ENCODE results near the gene COL5A3.
"Not testable (repeated sequence)": the region's sequence is repeated elsewhere in the genome, so short reads cannot be mapped to it uniquely, and the experiment has no call there.

COL5A3 gene

DNA sequence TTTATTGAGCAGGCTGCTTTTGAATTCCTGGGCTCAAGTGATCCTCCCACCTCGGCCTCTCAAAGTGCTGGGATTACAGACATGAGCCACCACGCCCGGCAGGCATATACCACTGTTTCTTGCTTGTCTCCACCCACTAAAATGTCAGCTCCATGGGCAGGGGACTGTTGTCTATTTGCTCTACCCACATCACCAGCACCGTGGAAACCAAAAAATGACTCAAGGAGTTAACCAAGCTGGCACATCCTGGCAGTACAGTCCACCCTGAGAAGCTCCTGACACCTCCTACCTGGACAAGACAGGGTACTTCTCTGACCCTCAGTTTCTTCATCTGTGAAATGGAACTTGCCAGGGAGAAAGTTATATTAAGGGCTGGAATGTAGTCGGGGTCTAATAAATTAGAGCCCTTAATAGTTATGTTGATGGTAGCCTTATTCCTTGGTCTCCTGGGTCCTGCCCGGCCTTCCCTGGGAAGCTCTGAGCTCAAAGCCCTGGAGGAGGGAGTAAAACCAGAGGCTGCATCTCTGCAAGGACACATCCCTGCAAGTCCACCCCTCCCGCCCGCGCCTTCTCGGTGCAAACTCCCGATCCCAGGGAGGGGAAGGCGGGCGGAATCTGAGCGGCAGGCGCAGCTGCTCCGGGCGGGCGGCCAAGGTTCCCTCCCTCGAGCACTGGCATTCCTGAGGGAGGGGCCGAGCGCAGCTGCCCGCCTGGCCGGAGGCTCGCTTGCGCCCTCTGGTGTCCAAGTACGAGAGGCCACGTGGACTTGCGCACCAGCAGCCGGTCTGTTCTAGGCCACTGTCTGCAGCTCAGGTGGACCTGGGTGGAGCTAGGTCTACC lies 17.1 kb upstream of the COL5A3 start:
- no peak overlapping the region for H3K27ac ChIP-seq (ENCODE audit: low read length)
- H3K4me2 ChIP-seq (ENCODE audit: insufficient read depth, low read length) = peak overlapping the region; percentile 54
- H3K4me3 ChIP-seq (ENCODE audit: low read depth in 1 of 2, low read length in 2 of 2) = no peak overlapping the region
- no peaks in the 10 kb centered on the region for H3K9me3 ChIP-seq (ENCODE audit: insufficient read depth, low read length, severe bottlenecking)
- no peaks in the 10 kb centered on the region for H3K36me3 ChIP-seq (ENCODE audit: insufficient read depth, low read length)
- no peak overlapping the region for H3K9ac ChIP-seq (ENCODE audit: low read depth, low read length)
- TF ChIP-seq EZH2 (IDR thresholded peaks at IDR 0.05; ENCODE audit: borderline replicate concordance, low read depth, low read length, severe bottlenecking) = no peak
- TF ChIP-seq, protein P1, sequence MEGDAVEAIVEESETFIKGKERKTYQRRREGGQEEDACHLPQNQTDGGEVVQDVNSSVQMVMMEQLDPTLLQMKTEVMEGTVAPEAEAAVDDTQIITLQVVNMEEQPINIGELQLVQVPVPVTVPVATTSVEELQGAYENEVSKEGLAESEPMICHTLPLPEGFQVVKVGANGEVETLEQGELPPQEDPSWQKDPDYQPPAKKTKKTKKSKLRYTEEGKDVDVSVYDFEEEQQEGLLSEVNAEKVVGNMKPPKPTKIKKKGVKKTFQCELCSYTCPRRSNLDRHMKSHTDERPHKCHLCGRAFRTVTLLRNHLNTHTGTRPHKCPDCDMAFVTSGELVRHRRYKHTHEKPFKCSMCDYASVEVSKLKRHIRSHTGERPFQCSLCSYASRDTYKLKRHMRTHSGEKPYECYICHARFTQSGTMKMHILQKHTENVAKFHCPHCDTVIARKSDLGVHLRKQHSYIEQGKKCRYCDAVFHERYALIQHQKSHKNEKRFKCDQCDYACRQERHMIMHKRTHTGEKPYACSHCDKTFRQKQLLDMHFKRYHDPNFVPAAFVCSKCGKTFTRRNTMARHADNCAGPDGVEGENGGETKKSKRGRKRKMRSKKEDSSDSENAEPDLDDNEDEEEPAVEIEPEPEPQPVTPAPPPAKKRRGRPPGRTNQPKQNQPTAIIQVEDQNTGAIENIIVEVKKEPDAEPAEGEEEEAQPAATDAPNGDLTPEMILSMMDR (IDR thresholded peaks at IDR 0.05; ENCODE audit: borderline replicate concordance, extremely low read depth, low read length, poor library complexity, severe bottlenecking) = peak; percentile 90
- no peak overlapping the region; the same call in 1 of the 2 replicates for H2AFZ ChIP-seq (ENCODE audit: low read depth, low read length)
- H3K4me1 ChIP-seq (ENCODE audit: insufficient read depth, low read length) = peaks cover 8% of the 10 kb centered on the region
- H3K27me3 ChIP-seq (ENCODE audit: insufficient read depth, low read length, poor library complexity) = peaks cover 27% of the 10 kb centered on the region
- no peaks in the 10 kb centered on the region for H3K79me2 ChIP-seq (ENCODE audit: insufficient read depth, low read length)
- no peaks in the 10 kb centered on the region for H4K20me1 ChIP-seq (ENCODE audit: insufficient read depth, low read length)
- DNase-seq (peak; percentile 79), ATAC-seq (ENCODE audit: insufficient read depth, low read depth) (peak; percentile 94)

DNA sequence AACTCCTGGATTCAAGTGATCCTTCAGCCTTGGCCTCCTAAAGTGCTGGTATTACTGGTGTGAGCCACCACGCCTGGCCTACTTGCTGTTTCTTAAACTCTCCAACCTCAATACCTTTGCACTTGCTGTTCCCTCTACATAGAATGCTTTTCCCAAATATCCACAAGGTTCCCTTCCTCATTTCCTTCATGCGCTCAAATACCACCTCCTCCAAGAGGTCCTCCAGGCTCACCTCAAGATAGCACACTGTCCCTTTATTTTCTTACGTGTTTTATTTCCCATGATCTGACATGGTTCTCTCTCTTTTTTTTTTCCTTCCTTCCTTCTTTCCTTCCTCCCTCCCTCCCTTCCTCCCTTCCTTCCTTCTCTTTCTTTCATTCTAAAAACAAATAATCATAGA lies 16.4 kb upstream of the COL5A3 start:
- TF ChIP-seq, protein P1 (IDR thresholded peaks at IDR 0.05; ENCODE audit: borderline replicate concordance, extremely low read depth, low read length, poor library complexity, severe bottlenecking) = no peak
- peaks cover 8% of the 10 kb centered on the region for H3K4me1 ChIP-seq (ENCODE audit: insufficient read depth, low read length)
- H3K27me3 ChIP-seq (ENCODE audit: insufficient read depth, low read length, poor library complexity) = peaks cover 27% of the 10 kb centered on the region
- no peaks in the 10 kb centered on the region for H4K20me1 ChIP-seq (ENCODE audit: insufficient read depth, low read length)
- no peaks in the 10 kb centered on the region for H3K79me2 ChIP-seq (ENCODE audit: insufficient read depth, low read length)
- H2AFZ ChIP-seq (ENCODE audit: low read depth, low read length) = no peak overlapping the region
- H3K9ac ChIP-seq (ENCODE audit: low read depth, low read length) = no peak overlapping the region
- H3K36me3 ChIP-seq (ENCODE audit: insufficient read depth, low read length) = no peaks in the 10 kb centered on the region
- ATAC-seq (ENCODE audit: insufficient read depth, low read depth) (no peak), DNase-seq (no peak)
- no peaks in the 10 kb centered on the region for H3K9me3 ChIP-seq (ENCODE audit: insufficient read depth, low read length, severe bottlenecking)
- H3K27ac ChIP-seq (ENCODE audit: low read length) = no peak overlapping the region
- no peak overlapping the region for H3K4me3 ChIP-seq (ENCODE audit: low read depth in 1 of 2, low read length in 2 of 2)
- no peak overlapping the region for H3K4me2 ChIP-seq (ENCODE audit: insufficient read depth, low read length)

DNA sequence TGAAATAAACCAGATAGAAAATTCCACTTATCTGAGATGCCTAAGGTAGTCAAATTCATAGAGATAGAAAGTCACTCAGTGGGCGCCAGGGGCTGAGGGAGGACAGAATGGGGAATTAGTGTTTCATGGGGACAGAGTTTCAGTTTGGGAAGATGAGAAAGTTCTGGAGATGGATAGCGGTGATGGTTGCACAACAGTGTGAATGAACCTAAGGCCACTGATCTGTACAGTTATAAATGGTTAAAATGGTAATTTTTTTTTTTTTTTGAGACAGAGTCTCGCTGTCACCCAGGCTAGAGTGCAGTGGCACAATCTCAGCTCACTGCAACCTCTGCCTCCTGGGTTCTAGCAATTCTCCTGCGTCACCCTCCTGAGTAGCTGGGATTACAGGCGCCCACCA lies 12.8 kb upstream of the COL5A3 start:
- ATAC-seq (ENCODE audit: insufficient read depth, low read depth) = not testable (repeated sequence)

DNA sequence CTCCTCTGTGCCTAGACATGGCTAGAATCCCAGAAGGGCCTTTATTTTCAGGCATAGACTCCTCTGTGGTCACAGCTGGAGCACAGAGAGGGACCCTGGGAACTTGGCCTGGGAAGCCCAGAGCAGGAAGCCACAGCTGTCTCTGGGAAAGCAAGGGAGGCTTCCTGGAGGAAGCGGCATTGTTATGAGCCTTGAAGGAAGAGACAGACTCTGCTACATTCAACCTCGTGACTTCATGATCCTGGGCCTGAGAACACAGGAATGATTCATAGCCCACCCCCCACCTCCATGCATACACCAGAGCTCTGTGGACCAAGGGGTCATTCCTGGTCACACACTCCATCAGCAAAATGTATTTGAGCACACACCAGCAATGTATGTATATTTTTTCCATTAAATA lies 11.6 kb upstream of the COL5A3 start:
- peaks cover 4% of the 10 kb centered on the region for H3K27me3 ChIP-seq (ENCODE audit: insufficient read depth, low read length, poor library complexity)
- H3K4me2 ChIP-seq (ENCODE audit: insufficient read depth, low read length) = no peak overlapping the region
- H3K4me3 ChIP-seq (ENCODE audit: low read depth in 1 of 2, low read length in 2 of 2) = no peak overlapping the region
- H3K36me3 ChIP-seq (ENCODE audit: insufficient read depth, low read length) = no peaks in the 10 kb centered on the region
- no peaks in the 10 kb centered on the region for H3K79me2 ChIP-seq (ENCODE audit: insufficient read depth, low read length)
- ATAC-seq (ENCODE audit: insufficient read depth, low read depth) (no peak), DNase-seq (no peak)
- no peak overlapping the region for H3K27ac ChIP-seq (ENCODE audit: low read length)
- no peaks in the 10 kb centered on the region for H3K4me1 ChIP-seq (ENCODE audit: insufficient read depth, low read length)
- H2AFZ ChIP-seq (ENCODE audit: low read depth, low read length) = no peak overlapping the region
- H3K9ac ChIP-seq (ENCODE audit: low read depth, low read length) = no peak overlapping the region
- no peaks in the 10 kb centered on the region for H4K20me1 ChIP-seq (ENCODE audit: insufficient read depth, low read length)
- no peaks in the 10 kb centered on the region for H3K9me3 ChIP-seq (ENCODE audit: insufficient read depth, low read length, severe bottlenecking)
- no peak for TF ChIP-seq EZH2 (IDR thresholded peaks at IDR 0.05; ENCODE audit: borderline replicate concordance, low read depth, low read length, severe bottlenecking)
- TF ChIP-seq, protein P1 (IDR thresholded peaks at IDR 0.05; ENCODE audit: borderline replicate concordance, extremely low read depth, low read length, poor library complexity, severe bottlenecking) = no peak

More for the DNA sequence above, 12.8 kb upstream of the COL5A3 start:
- H4K20me1 ChIP-seq (ENCODE audit: insufficient read depth, low read length); H3K9me3 ChIP-seq (ENCODE audit: insufficient read depth, low read length, severe bottlenecking); H2AFZ ChIP-seq (ENCODE audit: low read depth, low read length); H3K36me3 ChIP-seq (ENCODE audit: insufficient read depth, low read length); H3K9ac ChIP-seq (ENCODE audit: low read depth, low read length); DNase-seq; H3K4me2 ChIP-seq (ENCODE audit: insufficient read depth, low read length); H3K4me1 ChIP-seq (ENCODE audit: insufficient read depth, low read length); H3K79me2 ChIP-seq (ENCODE audit: insufficient read depth, low read length); H3K4me3 ChIP-seq (ENCODE audit: low read depth in 1 of 2, low read length in 2 of 2); H3K27ac ChIP-seq (ENCODE audit: low read length): not testable (repeated sequence)
- peaks cover 12% of the 10 kb centered on the region for H3K27me3 ChIP-seq (ENCODE audit: insufficient read depth, low read length, poor library complexity)

Measured in DND-41 (cell line).